GM12891 (cell line): ENCODE data around the gene LGALS14.
A peak's percentile ranks its signal among the peaks of the same experiment; 100 is the strongest.

Source experiments
- DNase-seq: peaks from one replicate; pipeline ENCODE4 v3.0.0; 2011; ENCODE audit warnings: low spot score; ENCODE audit not compliant: insufficient read length
- FAIRE-seq: peaks from 2 replicates; lab custom pipeline; 2011; peaks lifted over from hg19 to GRCh38; lab: Jason Lieb, UNC
- PAX5 ChIP-seq: IDR thresholded peaks from 2 replicates; pipeline ENCODE4 v1.6.1; 2011; ENCODE audit warnings: low read length, moderate library complexity, mild to moderate bottlenecking; ENCODE audit not compliant: insufficient read depth, severe bottlenecking
- POLR2A ChIP-seq: IDR thresholded peaks from 2 replicates; pipeline ENCODE4 v1.6.1; 2011; ENCODE audit warnings: low read depth, low read length, control low read depth
- POLR2AphosphoS5 ChIP-seq: IDR thresholded peaks from 2 replicates; pipeline ENCODE4 v1.6.1; 2011; ENCODE audit warnings: low read depth, low read length, control low read depth
- POU2F2 ChIP-seq: IDR thresholded peaks from 2 replicates; pipeline ENCODE4 v1.6.1; 2011; ENCODE audit warnings: low read depth, mild to moderate bottlenecking, control low read depth, low read length, moderate library complexity
- SPI1 ChIP-seq: IDR thresholded peaks from 2 replicates; pipeline ENCODE4 v1.6.1; 2011; ENCODE audit warnings: low read depth, low read length, control low read depth
- TAF1 ChIP-seq: IDR thresholded peaks from 2 replicates; pipeline ENCODE4 v1.6.1; 2011; ENCODE audit warnings: low read depth, low read length, control low read depth

LGALS14 gene

DNA sequence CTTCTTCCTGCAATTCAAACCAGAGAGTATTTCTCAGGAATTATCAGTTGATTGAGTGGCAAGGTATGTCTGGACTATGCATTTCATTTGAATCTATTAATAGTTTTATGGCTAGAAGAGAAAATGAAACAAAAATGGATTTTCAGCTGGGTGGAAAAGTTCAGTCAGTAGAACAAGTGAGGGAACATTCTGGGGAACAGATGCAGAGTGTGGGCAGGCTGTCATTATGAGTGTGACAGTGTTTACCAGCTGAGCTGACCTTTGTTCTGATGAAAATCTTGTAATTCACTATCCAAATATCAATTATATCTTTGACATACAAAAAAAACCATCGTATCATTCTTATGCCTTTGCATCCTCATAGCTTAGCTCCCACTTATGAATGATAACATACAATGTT lies 36.1 kb downstream of the LGALS14 start:
- FAIRE-seq: peak; percentile 55
- no peak for DNase-seq
- TF ChIP-seq POLR2AphosphoS5 (no peak), SPI1 (no peak), TAF1 (no peak), POLR2A (no peak), POU2F2 (no peak), PAX5 (no peak)

DNA sequence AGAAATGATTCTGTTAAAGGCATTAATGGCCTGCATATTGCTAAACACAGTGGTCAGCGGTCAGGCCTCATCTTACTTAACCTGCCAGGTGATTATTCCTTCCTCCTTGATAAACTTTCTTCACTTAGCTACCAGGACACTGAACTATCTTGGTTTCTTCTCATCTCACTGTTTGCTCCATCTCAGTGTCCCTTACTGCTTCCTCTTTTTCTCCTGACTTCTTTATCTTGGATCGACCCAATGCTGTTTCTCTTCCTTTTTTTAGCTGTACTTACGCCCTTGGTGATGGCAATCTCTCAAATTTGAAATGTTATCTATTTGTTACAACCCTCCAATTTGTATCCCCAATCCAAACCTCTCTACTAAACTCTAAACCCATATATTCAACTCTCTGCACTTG lies 41.4 kb downstream of the LGALS14 start:
- DNase-seq (no peak), FAIRE-seq (no peak)
- no peak for TF ChIP-seq POLR2A
- TF ChIP-seq PAX5: no peak
- peak; percentile 48 for TF ChIP-seq SPI1
- TF ChIP-seq TAF1: no peak
- no peak for TF ChIP-seq POU2F2
- TF ChIP-seq POLR2AphosphoS5: no peak

- TF ChIP-seq POLR2AphosphoS5: no peak
- TF ChIP-seq POLR2A: no peak
- no peak for TF ChIP-seq SPI1
- TF ChIP-seq POU2F2: no peak
- no peak for TF ChIP-seq PAX5
- no peak for TF ChIP-seq TAF1
- DNase-seq (no peak), FAIRE-seq (peak; percentile 13)
Measured at GRCh38 chr19:39746836-39747529, 42.7 kb downstream of the LGALS14 start.

DNA sequence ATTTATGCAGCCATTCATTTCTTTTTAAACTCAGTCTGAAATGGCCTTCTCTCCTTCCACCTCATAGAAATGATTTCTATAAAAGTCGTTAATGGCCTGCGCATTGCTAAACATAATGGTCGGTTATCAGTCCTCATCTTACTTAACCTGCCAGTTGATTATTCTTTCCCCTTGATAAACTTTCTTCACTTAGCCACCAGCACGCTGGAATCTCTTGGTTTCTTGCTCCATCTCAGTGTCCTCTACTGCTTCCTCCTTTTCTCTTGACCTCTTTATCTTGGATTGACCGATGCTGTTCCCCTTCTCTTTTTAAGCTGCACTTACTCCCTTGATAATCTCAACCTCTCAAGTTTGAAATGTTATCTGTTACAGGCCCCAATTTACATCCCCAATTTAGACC lies 45.7 kb downstream of the LGALS14 start:
- no peak for DNase-seq
- no peak for FAIRE-seq
- TF ChIP-seq POLR2A: no peak
- TF ChIP-seq PAX5: no peak
- TF ChIP-seq SPI1: no peak
- no peak for TF ChIP-seq TAF1
- TF ChIP-seq POU2F2: no peak
- TF ChIP-seq POLR2AphosphoS5: no peak

- no peak for DNase-seq
- FAIRE-seq: peak; percentile 5
- no peak for TF ChIP-seq POU2F2
Measured at GRCh38 chr19:39752390-39752789, 48.1 kb downstream of the LGALS14 start.

DNA sequence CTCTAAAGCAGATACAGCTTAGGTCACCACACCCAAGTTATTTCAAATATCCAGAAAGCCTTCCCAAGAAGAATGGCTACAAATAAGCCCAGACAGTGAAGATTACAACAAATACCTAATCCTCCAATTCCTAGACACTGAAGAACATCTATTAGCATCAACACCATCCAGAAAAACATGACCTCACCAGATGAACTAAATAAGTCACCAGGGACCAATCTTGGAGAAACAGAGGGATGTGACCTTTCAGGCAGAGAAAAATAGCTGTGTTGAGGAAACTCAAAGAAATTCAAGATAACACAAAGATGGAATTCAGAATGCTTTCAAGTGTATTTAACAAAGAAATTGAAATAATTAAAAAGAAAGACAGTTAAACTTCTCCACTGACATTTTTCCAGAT lies 48.5 kb downstream of the LGALS14 start:
- TF ChIP-seq POLR2A (no peak), POU2F2 (no peak), POLR2AphosphoS5 (no peak), SPI1 (no peak), PAX5 (no peak), TAF1 (no peak)
- FAIRE-seq: no peak
- DNase-seq: no peak

- DNase-seq: no peak
- FAIRE-seq: no peak
- TF ChIP-seq POLR2A: no peak
- TF ChIP-seq TAF1: no peak
- no peak for TF ChIP-seq POLR2AphosphoS5
- TF ChIP-seq PAX5: no peak
- TF ChIP-seq SPI1: no peak
- no peak for TF ChIP-seq POU2F2
Measured at GRCh38 chr19:39754544-39754943, 50.3 kb downstream of the LGALS14 start.

- no peak for TF ChIP-seq SPI1
- TF ChIP-seq POLR2A: no peak
- no peak for TF ChIP-seq TAF1
- TF ChIP-seq POU2F2: no peak
- TF ChIP-seq POLR2AphosphoS5: no peak
- no peak for TF ChIP-seq PAX5
Measured at GRCh38 chr19:39754971-39755370, 50.7 kb downstream of the LGALS14 start.

More at GRCh38 chr19:39754971-39755370, 50.7 kb downstream of the LGALS14 start:
- no peak for DNase-seq
- FAIRE-seq: peak; percentile 75
